IgD-negative memory B cell (primary cell): ENCODE measurements around the gene ZNF488. TPM values are rescaled to one million over a fixed set of nuclear protein-coding genes. Genes with fewer than 3 reads are reported as not detected.
A peak's percentile ranks its signal among the peaks of the same experiment; 100 is the strongest.

Source experiments
- H3K27ac Mint-ChIP-seq, 3 donors: one replicate each; pipeline ENCODE4 v1.8.0; 2020 to 2022; ENCODE audit warnings: mild to moderate bottlenecking in 3 of 3, mixed read lengths in 3 of 3, moderate library complexity in 1 of 3
- H3K27me3 Mint-ChIP-seq: one replicate; pipeline ENCODE4 v1.8.0; 2021; ENCODE audit warnings: mixed read lengths
- H3K36me3 Mint-ChIP-seq: one replicate; pipeline ENCODE4 v1.8.0; 2020; ENCODE audit warnings: mild to moderate bottlenecking, mixed read lengths
- H3K4me1 Mint-ChIP-seq, 3 donors: one replicate each; pipeline ENCODE4 v1.8.0; 2020 to 2022; ENCODE audit warnings: mixed read lengths in 3 of 3, mild to moderate bottlenecking in 1 of 3
- H3K4me3 Mint-ChIP-seq, 4 donors: one replicate each; pipeline ENCODE4 v1.8.0; 2020 to 2022; ENCODE audit warnings: mild to moderate bottlenecking in 4 of 4, mixed read lengths in 4 of 4, moderate library complexity in 3 of 4
- H3K9me3 Mint-ChIP-seq, 3 donors: one replicate each; pipeline ENCODE4 v1.8.0; 2020 to 2021; ENCODE audit warnings: mixed read lengths in 3 of 3, mild to moderate bottlenecking in 1 of 3
- polyA plus RNA-seq: library from polyadenylated mRNA; unstranded; fragments of 300-500 nt; fragmentation: Illumina TruSeq; gene quantifications from one replicate; pipeline ENCODE4 v1.2.3, GENCODE V29; 2021

ZNF488 gene
- polyA plus RNA-seq, 1 donor from 2014 or later, result not detected

GRCh38 chr10:47344996-47345870 lies 38.9 kb downstream of the ZNF488 start:
- H3K27ac Mint-ChIP-seq, result no peak overlapping the region
- no peaks in the 10 kb centered on the region for H3K36me3 Mint-ChIP-seq

GRCh38 chr10:47340608-47341170 lies 43.4 kb downstream of the ZNF488 start:
- peaks cover 0 to 5% (median 4%) of the 10 kb centered on the region in 3 donors for H3K4me1 Mint-ChIP-seq
- no peaks in the 10 kb centered on the region for H3K9me3 Mint-ChIP-seq
- H3K27ac Mint-ChIP-seq, result no peak overlapping the region

More at GRCh38 chr10:47344996-47345870, 38.9 kb downstream of the ZNF488 start:
- Mint-ChIP-seq H3K4me1 (peaks cover 0 to 4% (median 3%) of the 10 kb centered on the region in 3 donors), H3K4me3 (no peak overlapping the region), H3K9me3 (no peaks in the 10 kb centered on the region), H3K27me3 (peaks cover 8% of the 10 kb centered on the region)

GRCh38 chr10:47339759-47340607 lies 44.1 kb downstream of the ZNF488 start:
- no peaks in the 10 kb centered on the region for H3K36me3 Mint-ChIP-seq
- H3K9me3 Mint-ChIP-seq, result no peaks in the 10 kb centered on the region
- H3K4me3 Mint-ChIP-seq, result peak overlapping the region in 2 of 4 donors; percentile 32 to 84
- H3K27me3 Mint-ChIP-seq, result peaks cover 18% of the 10 kb centered on the region
- peaks cover 0 to 5% (median 4%) of the 10 kb centered on the region in 3 donors for H3K4me1 Mint-ChIP-seq
- peak overlapping the region in 1 of 3 donors; percentile 48 for H3K27ac Mint-ChIP-seq

More at GRCh38 chr10:47340608-47341170, 43.4 kb downstream of the ZNF488 start:
- Mint-ChIP-seq H3K27me3 (peaks cover 18% of the 10 kb centered on the region), H3K36me3 (no peaks in the 10 kb centered on the region), H3K4me3 (peak overlapping the region in 1 of 4 donors; percentile 84)

- Mint-ChIP-seq H3K4me1 (peaks cover 0 to 5% (median 4%) of the 10 kb centered on the region in 3 donors), H3K27me3 (peaks cover 20% of the 10 kb centered on the region), H3K9me3 (no peaks in the 10 kb centered on the region), H3K4me3 (no peak overlapping the region), H3K27ac (peak overlapping the region in 1 of 3 donors; percentile 48), H3K36me3 (no peaks in the 10 kb centered on the region)
Measured at GRCh38 chr10:47339186-47339735, 44.8 kb downstream of the ZNF488 start.

GRCh38 chr10:47337310-47337709 lies 46.8 kb downstream of the ZNF488 start:
- Mint-ChIP-seq H3K9me3 (no peaks in the 10 kb centered on the region), H3K4me1 (peaks cover 0 to 5% (median 4%) of the 10 kb centered on the region in 3 donors), H3K36me3 (no peaks in the 10 kb centered on the region), H3K4me3 (no peak overlapping the region), H3K27me3 (peaks cover 20% of the 10 kb centered on the region), H3K27ac (no peak overlapping the region)

GRCh38 chr10:47336387-47337134 lies 47.5 kb downstream of the ZNF488 start:
- peaks cover 0 to 5% (median 4%) of the 10 kb centered on the region in 3 donors for H3K4me1 Mint-ChIP-seq
- H3K36me3 Mint-ChIP-seq, result no peaks in the 10 kb centered on the region
- H3K9me3 Mint-ChIP-seq, result no peaks in the 10 kb centered on the region
- H3K4me3 Mint-ChIP-seq, result no peak overlapping the region
- H3K27ac Mint-ChIP-seq, result no peak overlapping the region
- H3K27me3 Mint-ChIP-seq, result peaks cover 20% of the 10 kb centered on the region

GRCh38 chr10:47335906-47336305 lies 48.2 kb downstream of the ZNF488 start:
- no peak overlapping the region for H3K27ac Mint-ChIP-seq
- H3K9me3 Mint-ChIP-seq, result no peaks in the 10 kb centered on the region
- H3K27me3 Mint-ChIP-seq, result peaks cover 16% of the 10 kb centered on the region
- H3K4me3 Mint-ChIP-seq, result no peak overlapping the region
- no peaks in the 10 kb centered on the region for H3K36me3 Mint-ChIP-seq
- H3K4me1 Mint-ChIP-seq, result peaks cover 0 to 5% (median 4%) of the 10 kb centered on the region in 3 donors

GRCh38 chr10:47334466-47335295 lies 49.4 kb downstream of the ZNF488 start:
- Mint-ChIP-seq H3K4me3 (no peak overlapping the region), H3K9me3 (no peaks in the 10 kb centered on the region), H3K27ac (no peak overlapping the region), H3K4me1 (no peaks in the 10 kb centered on the region), H3K27me3 (peaks cover 11% of the 10 kb centered on the region), H3K36me3 (no peaks in the 10 kb centered on the region)

- Mint-ChIP-seq H3K27me3 (peaks cover 9% of the 10 kb centered on the region), H3K36me3 (no peaks in the 10 kb centered on the region), H3K9me3 (peaks cover 0 to under 1% (median 0%) of the 10 kb centered on the region in 3 donors), H3K27ac (no peak overlapping the region), H3K4me1 (no peaks in the 10 kb centered on the region), H3K4me3 (no peak overlapping the region)
Measured at GRCh38 chr10:47333532-47333931, 50.6 kb downstream of the ZNF488 start.

- H3K27me3 Mint-ChIP-seq, result peaks cover 7% of the 10 kb centered on the region
- peaks cover 0 to under 1% (median 0%) of the 10 kb centered on the region in 3 donors for H3K4me1 Mint-ChIP-seq
- H3K4me3 Mint-ChIP-seq, result no peak overlapping the region
- no peak overlapping the region for H3K27ac Mint-ChIP-seq
- H3K36me3 Mint-ChIP-seq, result no peaks in the 10 kb centered on the region
- H3K9me3 Mint-ChIP-seq, result peaks cover 0 to 3% (median 0%) of the 10 kb centered on the region in 3 donors
Measured at GRCh38 chr10:47332946-47333345, 51.1 kb downstream of the ZNF488 start.

GRCh38 chr10:47332371-47332770 lies 51.7 kb downstream of the ZNF488 start:
- Mint-ChIP-seq H3K36me3 (no peaks in the 10 kb centered on the region), H3K27me3 (peaks cover 4% of the 10 kb centered on the region), H3K27ac (no peak overlapping the region), H3K4me3 (no peak overlapping the region), H3K9me3 (peaks cover 0 to 3% (median 1%) of the 10 kb centered on the region in 3 donors), H3K4me1 (peaks cover 0 to 4% (median 0%) of the 10 kb centered on the region in 3 donors)

GRCh38 chr10:47331954-47332353 lies 52.1 kb downstream of the ZNF488 start:
- Mint-ChIP-seq H3K27ac (no peak overlapping the region), H3K9me3 (peaks cover 0 to 3% (median 1%) of the 10 kb centered on the region in 3 donors), H3K27me3 (peaks cover 4% of the 10 kb centered on the region), H3K4me3 (no peak overlapping the region), H3K4me1 (peaks cover 0 to 4% (median 0%) of the 10 kb centered on the region in 3 donors), H3K36me3 (no peaks in the 10 kb centered on the region)

GRCh38 chr10:47331491-47331890 lies 52.6 kb downstream of the ZNF488 start:
- H3K4me3 Mint-ChIP-seq, result no peak overlapping the region
- H3K27ac Mint-ChIP-seq, result no peak overlapping the region
- H3K36me3 Mint-ChIP-seq, result no peaks in the 10 kb centered on the region
- H3K27me3 Mint-ChIP-seq, result peaks cover 4% of the 10 kb centered on the region
- peaks cover 0 to 4% (median 0%) of the 10 kb centered on the region in 3 donors for H3K4me1 Mint-ChIP-seq
- H3K9me3 Mint-ChIP-seq, result peaks cover 0 to 3% (median 1%) of the 10 kb centered on the region in 3 donors
